OCI-LY3 (cell line): Measurements from ENCODE around the gene PSMD9.

Experiments
- H2AFZ ChIP-seq: fragments of 200-600, 300-600 bp; shearing (Covaris generic); 2 replicates; pipeline ENCODE4 v1.6.0; 2014; ENCODE audit warnings: antibody characterized with exemption, low read depth, low read length
- H3K27ac ChIP-seq: fragments of 200-600, 300-600 bp; sonication (generic); 2 replicates; pipeline ENCODE4 v1.5.1; 2014; ENCODE audit warnings: mild to moderate bottlenecking, low read length, moderate library complexity, mixed read lengths
- H3K27me3 ChIP-seq: fragments of 200-600, 300-600 bp; sonication (generic); 2 replicates; pipeline ENCODE4 v1.6.1; 2014; ENCODE audit warnings: low read depth, low read length, mixed read lengths
- H3K36me3 ChIP-seq: fragments of 200-600, 300-600 bp; sonication (generic); replicated peaks from 2 replicates; pipeline ENCODE3; 2014; ENCODE audit warnings: low read depth, low read length, mixed read lengths
- H3K4me1 ChIP-seq: fragments of 300-600, 200-600 bp; sonication (generic); 2 replicates; pipeline ENCODE4 v1.6.1; 2014; ENCODE audit warnings: low read length, mixed read lengths
- H3K4me2 ChIP-seq: fragments of 200-600, 300-600 bp; sonication (generic); 2 replicates; pipeline ENCODE4 v1.6.1; 2014; ENCODE audit warnings: low read length, mixed read lengths
- H3K4me3 ChIP-seq: fragments of 300-600, 200-600 bp; sonication (generic); 2 replicates; pipeline ENCODE4 v1.5.1; 2014; ENCODE audit warnings: antibody characterized with exemption, mild to moderate bottlenecking, low read length, moderate library complexity
- H3K79me2 ChIP-seq: fragments of 300-600, 200-600 bp; shearing (Covaris generic); 2 replicates; pipeline ENCODE4 v1.6.1; 2014; ENCODE audit warnings: mild to moderate bottlenecking, low read length, mixed read lengths
- H3K9ac ChIP-seq: fragments of 300-600, 200-600 bp; shearing (Covaris generic); 2 replicates; pipeline ENCODE4 v1.6.0; 2014; ENCODE audit warnings: mild to moderate bottlenecking, low read length, moderate library complexity
- H3K9me3 ChIP-seq: fragments of 200-600, 300-600 bp; shearing (Covaris generic); 2 replicates; pipeline ENCODE4 v1.6.1; 2014; ENCODE audit warnings: low read length, mixed read lengths; ENCODE audit not compliant: insufficient read depth
- H4K20me1 ChIP-seq: fragments of 200-600, 300-600 bp; sonication (generic); 2 replicates; pipeline ENCODE4 v1.6.1; 2016; ENCODE audit warnings: low read length, mixed read lengths; ENCODE audit not compliant: insufficient read depth
- EZH2phosphoT487 ChIP-seq: fragments of 200-600 bp; shearing (Covaris generic); IDR thresholded peaks from 2 replicates; pipeline ENCODE4 v1.6.1; 2018; ENCODE audit warnings: antibody characterized with exemption, mixed run types, low read depth
- TF ChIP-seq, protein P1 (sequence below): fragments of 200-600, 300-600 bp; sonication (generic); IDR thresholded peaks from 2 replicates; pipeline ENCODE4 v1.5.1; 2014; ENCODE audit warnings: antibody characterized with exemption, low read length, low read depth

Gene PSMD9

DNA sequence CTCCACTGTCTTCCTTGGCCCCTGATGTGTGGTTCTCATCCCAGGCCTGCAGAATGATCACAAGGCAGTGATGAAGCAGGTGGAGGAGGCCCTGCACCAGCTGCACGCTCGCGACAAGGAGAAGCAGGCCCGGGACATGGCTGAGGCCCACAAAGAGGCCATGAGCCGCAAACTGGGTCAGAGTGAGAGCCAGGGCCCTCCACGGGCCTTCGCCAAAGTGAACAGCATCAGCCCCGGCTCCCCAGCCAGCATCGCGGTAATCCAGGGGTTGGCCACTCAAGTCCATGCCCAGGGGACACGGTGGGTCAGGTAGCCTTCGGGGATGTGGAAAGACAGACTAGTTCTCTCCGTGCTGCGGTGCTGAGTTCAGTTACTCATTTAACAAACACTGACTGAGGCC is 11.0 kb downstream of the PSMD9 start:
- H3K36me3 ChIP-seq, result peaks cover 37% of the 10 kb centered on the region
- H3K4me1 ChIP-seq, result no peaks in the 10 kb centered on the region
- no peaks in the 10 kb centered on the region for H3K27me3 ChIP-seq
- no peak overlapping the region for H2AFZ ChIP-seq
- H3K9ac ChIP-seq, result no peak overlapping the region
- H3K79me2 ChIP-seq, result no peaks in the 10 kb centered on the region
- no peak overlapping the region for H3K4me3 ChIP-seq
- no peaks in the 10 kb centered on the region for H4K20me1 ChIP-seq
- no peaks in the 10 kb centered on the region for H3K9me3 ChIP-seq
- H3K4me2 ChIP-seq, result no peak overlapping the region
- no peak for TF ChIP-seq EZH2phosphoT487
- TF ChIP-seq, protein P1, sequence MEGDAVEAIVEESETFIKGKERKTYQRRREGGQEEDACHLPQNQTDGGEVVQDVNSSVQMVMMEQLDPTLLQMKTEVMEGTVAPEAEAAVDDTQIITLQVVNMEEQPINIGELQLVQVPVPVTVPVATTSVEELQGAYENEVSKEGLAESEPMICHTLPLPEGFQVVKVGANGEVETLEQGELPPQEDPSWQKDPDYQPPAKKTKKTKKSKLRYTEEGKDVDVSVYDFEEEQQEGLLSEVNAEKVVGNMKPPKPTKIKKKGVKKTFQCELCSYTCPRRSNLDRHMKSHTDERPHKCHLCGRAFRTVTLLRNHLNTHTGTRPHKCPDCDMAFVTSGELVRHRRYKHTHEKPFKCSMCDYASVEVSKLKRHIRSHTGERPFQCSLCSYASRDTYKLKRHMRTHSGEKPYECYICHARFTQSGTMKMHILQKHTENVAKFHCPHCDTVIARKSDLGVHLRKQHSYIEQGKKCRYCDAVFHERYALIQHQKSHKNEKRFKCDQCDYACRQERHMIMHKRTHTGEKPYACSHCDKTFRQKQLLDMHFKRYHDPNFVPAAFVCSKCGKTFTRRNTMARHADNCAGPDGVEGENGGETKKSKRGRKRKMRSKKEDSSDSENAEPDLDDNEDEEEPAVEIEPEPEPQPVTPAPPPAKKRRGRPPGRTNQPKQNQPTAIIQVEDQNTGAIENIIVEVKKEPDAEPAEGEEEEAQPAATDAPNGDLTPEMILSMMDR, result no peak
- H3K27ac ChIP-seq, result no peak overlapping the region

DNA sequence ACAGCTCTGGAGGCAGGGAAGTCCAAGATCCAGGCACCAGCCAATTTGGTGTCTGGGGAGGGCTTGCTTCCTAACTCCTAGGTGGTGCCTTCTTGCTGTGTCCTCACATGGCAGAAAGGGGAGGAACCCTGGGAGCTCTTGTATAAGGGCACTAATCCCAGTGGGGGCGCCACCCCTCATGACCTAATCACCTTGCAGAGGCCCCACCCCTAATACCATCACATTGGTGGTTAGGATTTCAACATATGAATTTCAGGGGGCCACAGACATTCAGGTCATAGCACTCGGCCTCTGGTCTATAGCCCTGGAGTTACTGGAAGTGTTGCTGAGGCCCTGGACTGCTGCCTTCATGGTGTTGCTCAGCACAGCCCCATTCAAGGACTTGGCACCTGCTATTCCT is 14.6 kb downstream of the PSMD9 start:
- H2AFZ ChIP-seq, result no peak overlapping the region
- no peaks in the 10 kb centered on the region for H3K4me1 ChIP-seq
- H3K27ac ChIP-seq, result no peak overlapping the region
- no peaks in the 10 kb centered on the region for H3K27me3 ChIP-seq
- H3K4me3 ChIP-seq, result no peak overlapping the region
- H3K36me3 ChIP-seq, result peaks cover 29% of the 10 kb centered on the region
- no peak overlapping the region for H3K4me2 ChIP-seq
- TF ChIP-seq, protein P1, result no peak
- TF ChIP-seq EZH2phosphoT487, result no peak
- H3K9ac ChIP-seq, result no peak overlapping the region
- no peaks in the 10 kb centered on the region for H3K9me3 ChIP-seq
- no peaks in the 10 kb centered on the region for H4K20me1 ChIP-seq
- H3K79me2 ChIP-seq, result no peaks in the 10 kb centered on the region

DNA sequence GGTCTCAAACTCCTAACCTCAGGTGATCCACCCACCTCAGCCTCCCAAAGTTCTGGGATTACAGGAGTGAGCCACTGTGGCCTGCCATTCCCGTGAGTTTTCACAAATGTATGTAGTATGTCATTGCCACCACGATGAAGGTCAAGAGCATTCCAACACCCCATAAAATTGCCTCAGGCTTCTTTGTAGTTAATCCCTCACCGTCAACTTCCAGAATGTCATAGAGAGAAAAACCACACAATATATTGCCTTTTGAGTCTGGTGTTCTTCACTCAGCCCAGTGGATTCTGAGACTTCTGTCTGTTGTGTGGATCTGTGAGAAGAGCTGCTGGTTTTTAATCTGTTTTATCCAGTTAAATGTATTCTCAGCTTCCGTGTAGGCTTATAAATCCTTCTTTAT is 17.2 kb downstream of the PSMD9 start:
- Histone ChIP-seq H3K36me3 (peaks cover 24% of the 10 kb centered on the region), H3K4me3 (no peak overlapping the region), H4K20me1 (no peaks in the 10 kb centered on the region), H3K4me1 (no peaks in the 10 kb centered on the region), H3K9me3 (no peaks in the 10 kb centered on the region), H3K79me2 (no peaks in the 10 kb centered on the region), H3K27ac (no peak overlapping the region), H3K27me3 (no peaks in the 10 kb centered on the region), H3K4me2 (no peak overlapping the region), H3K9ac (no peak overlapping the region), H2AFZ (no peak overlapping the region)
- TF ChIP-seq EZH2phosphoT487, result no peak
- TF ChIP-seq, protein P1, result no peak

DNA sequence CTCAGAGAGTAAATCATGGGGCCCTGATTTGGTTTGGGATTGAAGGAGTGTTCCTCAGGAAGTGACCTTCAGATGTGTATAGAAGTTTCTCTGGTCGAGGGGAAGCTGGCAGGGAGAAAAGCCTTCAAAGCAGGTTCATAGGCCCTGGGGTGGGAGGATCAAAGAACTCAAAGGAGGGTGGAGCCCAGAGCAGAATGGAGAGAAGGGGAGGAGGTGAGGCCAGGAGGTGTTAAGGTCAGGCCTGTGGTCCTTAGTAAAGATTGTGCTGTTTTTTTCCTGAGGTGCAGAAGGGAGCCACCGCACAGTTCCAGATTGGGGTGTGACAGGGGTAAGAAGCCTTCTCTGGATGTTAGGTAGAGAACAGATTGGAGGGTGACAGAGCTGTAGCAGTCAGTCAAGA is 20.1 kb downstream of the PSMD9 start:
- no peak for TF ChIP-seq EZH2phosphoT487
- TF ChIP-seq, protein P1, result no peak
- no peaks in the 10 kb centered on the region for H3K9me3 ChIP-seq
- H3K9ac ChIP-seq, result no peak overlapping the region
- no peak overlapping the region for H2AFZ ChIP-seq
- peaks cover 8% of the 10 kb centered on the region for H3K4me1 ChIP-seq
- H4K20me1 ChIP-seq, result no peaks in the 10 kb centered on the region
- no peaks in the 10 kb centered on the region for H3K27me3 ChIP-seq
- no peak overlapping the region for H3K4me2 ChIP-seq
- H3K4me3 ChIP-seq, result no peak overlapping the region
- H3K27ac ChIP-seq, result no peak overlapping the region
- peaks cover 12% of the 10 kb centered on the region for H3K36me3 ChIP-seq
- no peaks in the 10 kb centered on the region for H3K79me2 ChIP-seq
